ENCODE results near the gene FXYD7. TPM values are rescaled to one million over a fixed set of nuclear protein-coding genes. Genes with fewer than 3 reads are reported as not detected.

Gene FXYD7
- total and polyA plus RNA-seq, 2 of the 4 experiments (the other 2 are of a cell fraction): 0.31 TPM; not detected in 1

- WGBS, 2 experiments (ENCODE audit: extremely low coverage in 2 of 2, insufficient read length in 1 of 2): 70% methylated on average over 4 of the region's 6 CpGs; no CpG with 5 or more reads in 1 of the 2 experiments
- H4K91ac ChIP-seq (ENCODE audit: insufficient read depth, low read depth, low read length): no peak overlapping the region
- no peak overlapping the region for H3K4ac ChIP-seq (ENCODE audit: low read depth, low read length)
- H3K9ac ChIP-seq (ENCODE audit: low read depth, low read length): no peak overlapping the region
- H2BK5ac ChIP-seq (ENCODE audit: low read depth, low read length, poor library complexity, severe bottlenecking): no peak overlapping the region
- no peak overlapping the region for H2AFZ ChIP-seq (replicated peaks; ENCODE audit: low read length, poor library complexity)
- H3K27me3 ChIP-seq (ENCODE audit: control insufficient read depth, insufficient read depth, low read length): no peaks in the 10 kb centered on the region; the same call in 1 of the 2 replicates
- H3K56ac ChIP-seq (ENCODE audit: extremely low read depth, insufficient read depth, low read length): no peak overlapping the region
- no TSS peak for BruUV-seq (replicated peaks)
- no peak overlapping the region for H4K5ac ChIP-seq (ENCODE audit: low read depth, low read length)
- intact Hi-C loops (cut with micrococcal nuclease) (no loop called here), in situ Hi-C loops (cut with MboI; ENCODE audit: low sequenced_read_pairs) (no loop called here), dilution Hi-C loops (cut with HindIII; ENCODE audit: low sequenced_read_pairs, unreplicated experiment) (no loop called here)
- TF ChIP-seq MAZ (IDR thresholded peaks at IDR 0.05; ENCODE audit: borderline replicate concordance, low read depth, low read length) (no peak), POLR2A (IDR thresholded peaks at IDR 0.05; ENCODE audit: low read depth, low read length) (no peak), ELK1 (IDR thresholded peaks at IDR 0.05; ENCODE audit: borderline replicate concordance, low read depth, low read length) (no peak), MXI1 (IDR thresholded peaks at IDR 0.05; ENCODE audit: borderline replicate concordance, low read depth, low read length) (no peak), RFX5 (IDR thresholded peaks at IDR 0.05; ENCODE audit: low read depth, low read length) (no peak), NFE2L2 (IDR thresholded peaks at IDR 0.05; ENCODE audit: low read depth, low read length) (no peak), CTCF (conservative IDR thresholded peaks at IDR 0.05; ENCODE audit: low read depth, low read length) (no peak), BHLHE40 (IDR thresholded peaks at IDR 0.05; ENCODE audit: low read depth, low read length) (no peak), SMC3 (IDR thresholded peaks at IDR 0.05; ENCODE audit: low read depth, low read length) (no peak), RCOR1 (IDR thresholded peaks at IDR 0.05; ENCODE audit: insufficient replicate concordance, low read length) (no peak), CHD1 (IDR thresholded peaks at IDR 0.05; ENCODE audit: low read depth, low read length) (no peak), USF2 (IDR thresholded peaks at IDR 0.05; ENCODE audit: low read depth, low read length) (no peak), CEBPB (IDR thresholded peaks at IDR 0.05; ENCODE audit: low read depth, low read length) (no peak), MAFK (IDR thresholded peaks at IDR 0.05; ENCODE audit: low read depth, low read length) (no peak), RAD21 (IDR thresholded peaks at IDR 0.05; ENCODE audit: low read length) (no peak), FOS (IDR thresholded peaks at IDR 0.05; ENCODE audit: low read depth, low read length) (no peak)
- no peaks in the 10 kb centered on the region for H3K9me1 ChIP-seq (ENCODE audit: insufficient read depth, low read length)
- H3K4me1 ChIP-seq (ENCODE audit: control insufficient read depth, insufficient read depth, low read length): no peaks in the 10 kb centered on the region
- no peak overlapping the region for H3K4me3 ChIP-seq (ENCODE audit: insufficient read depth, low read depth, low read length)
- no peak overlapping the region for H3K18ac ChIP-seq (ENCODE audit: low read depth, low read length)
- H4K20me1 ChIP-seq (ENCODE audit: insufficient read depth, low read length): no peaks in the 10 kb centered on the region
- ChIA-PET POLR2A (ENCODE audit: unreplicated experiment) (no interaction called here), CTCF (no interaction called here)
- no peak overlapping the region for H3K4me2 ChIP-seq (ENCODE audit: low read depth, low read length)
- no peak overlapping the region for H2BK15ac ChIP-seq (ENCODE audit: low read depth, low read length)
- H3K36me3 ChIP-seq (ENCODE audit: control insufficient read depth, insufficient read depth, low read length): no peaks in the 10 kb centered on the region
- H2BK20ac ChIP-seq (ENCODE audit: low read depth, low read length): no peak overlapping the region
- no peak overlapping the region for H3K27ac ChIP-seq (ENCODE audit: insufficient read depth, low read length)
- peak overlapping the region; percentile 28 for H2AK9ac ChIP-seq (replicated peaks; ENCODE audit: low read depth, low read length, poor library complexity)
- no peak overlapping the region for H2AK5ac ChIP-seq (ENCODE audit: low read depth, low read length)
- peaks cover 5% of the 10 kb centered on the region; the same call in 1 of the 2 replicates for H3K9me3 ChIP-seq (ENCODE audit: control insufficient read depth, insufficient read depth, low read length)
- H3K79me1 ChIP-seq (ENCODE audit: low read depth in 1 of 2, low read length in 2 of 2): no peaks in the 10 kb centered on the region
- no peak overlapping the region for H2BK120ac ChIP-seq (ENCODE audit: low read depth, low read length)
- ATAC-seq (ENCODE audit: low read depth) (no peak), DNase-seq (no peak)
- no peak overlapping the region for H4K8ac ChIP-seq (ENCODE audit: low read depth in 2 of 2, low read length in 2 of 2)
- H3K14ac ChIP-seq (replicated peaks; ENCODE audit: low read depth, low read length): no peak overlapping the region
- H3K23ac ChIP-seq (ENCODE audit: low read depth, low read length): no peak overlapping the region
Observed at GRCh38 chr19:35105047-35105410, 38.0 kb upstream of the FXYD7 start.
